AG09319 (cell line): ENCODE results near the gene RBM5.

Experiments
- DNase-seq: peaks from one replicate; pipeline ENCODE4 v3.0.0-alpha.2; 2010; ENCODE audit warnings: low read depth; ENCODE audit errors: extremely low read depth
- TF ChIP-seq, protein P1 (sequence below): IDR thresholded peaks from 2 replicates; pipeline ENCODE4 v1.5.1; 2011; ENCODE audit warnings: low read depth, mild to moderate bottlenecking, inconsistent platforms, low read length, moderate library complexity

The RBM5 gene

DNA sequence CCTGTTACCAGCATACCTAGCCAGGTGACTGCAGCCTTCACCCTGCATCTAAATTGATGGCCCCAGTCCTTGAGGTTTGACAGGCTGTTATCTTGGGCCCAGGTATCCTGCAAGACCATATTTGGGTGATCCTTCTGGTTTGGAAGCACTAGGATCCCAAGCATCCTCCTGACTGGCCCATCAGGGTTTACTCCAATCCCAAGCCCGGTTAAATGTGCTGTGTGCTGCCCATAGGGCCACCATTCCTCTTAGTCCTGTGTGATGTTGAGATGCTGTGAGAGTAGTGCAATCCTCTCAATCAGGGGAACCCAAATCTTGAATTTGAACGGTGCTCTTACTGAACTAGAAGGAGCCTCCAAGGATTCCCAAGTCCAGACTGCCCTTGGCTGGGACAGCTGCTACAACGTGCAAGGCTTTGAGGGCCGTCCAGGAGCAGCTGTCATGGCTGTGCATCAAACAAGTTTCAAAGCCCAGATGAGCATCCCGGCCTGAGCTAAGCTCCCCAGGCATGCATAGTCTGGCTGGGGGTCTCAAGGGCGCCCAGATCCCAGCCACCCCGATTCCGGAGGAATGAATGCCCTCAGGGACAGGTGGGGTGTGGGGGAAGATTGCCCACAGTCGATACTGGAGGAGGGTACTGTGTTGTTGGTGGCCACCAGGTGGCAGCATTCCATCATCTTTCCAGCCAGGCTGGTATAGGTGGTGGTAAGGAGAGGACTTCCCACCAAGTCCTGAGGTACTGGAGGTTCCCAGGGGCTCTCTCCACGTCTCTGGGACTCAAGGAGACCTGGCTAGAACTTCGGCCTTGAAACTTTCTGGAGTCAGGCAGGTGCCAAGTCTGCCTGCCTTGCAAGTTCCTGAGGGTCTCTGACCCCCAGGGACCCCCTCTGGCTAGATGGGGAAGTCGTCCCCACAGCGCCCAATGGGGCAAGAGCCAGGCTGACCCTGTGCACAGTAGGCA lies 32.6 kb downstream of the RBM5 start:
- TF ChIP-seq, protein P1, sequence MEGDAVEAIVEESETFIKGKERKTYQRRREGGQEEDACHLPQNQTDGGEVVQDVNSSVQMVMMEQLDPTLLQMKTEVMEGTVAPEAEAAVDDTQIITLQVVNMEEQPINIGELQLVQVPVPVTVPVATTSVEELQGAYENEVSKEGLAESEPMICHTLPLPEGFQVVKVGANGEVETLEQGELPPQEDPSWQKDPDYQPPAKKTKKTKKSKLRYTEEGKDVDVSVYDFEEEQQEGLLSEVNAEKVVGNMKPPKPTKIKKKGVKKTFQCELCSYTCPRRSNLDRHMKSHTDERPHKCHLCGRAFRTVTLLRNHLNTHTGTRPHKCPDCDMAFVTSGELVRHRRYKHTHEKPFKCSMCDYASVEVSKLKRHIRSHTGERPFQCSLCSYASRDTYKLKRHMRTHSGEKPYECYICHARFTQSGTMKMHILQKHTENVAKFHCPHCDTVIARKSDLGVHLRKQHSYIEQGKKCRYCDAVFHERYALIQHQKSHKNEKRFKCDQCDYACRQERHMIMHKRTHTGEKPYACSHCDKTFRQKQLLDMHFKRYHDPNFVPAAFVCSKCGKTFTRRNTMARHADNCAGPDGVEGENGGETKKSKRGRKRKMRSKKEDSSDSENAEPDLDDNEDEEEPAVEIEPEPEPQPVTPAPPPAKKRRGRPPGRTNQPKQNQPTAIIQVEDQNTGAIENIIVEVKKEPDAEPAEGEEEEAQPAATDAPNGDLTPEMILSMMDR: peak; percentile 79

DNA sequence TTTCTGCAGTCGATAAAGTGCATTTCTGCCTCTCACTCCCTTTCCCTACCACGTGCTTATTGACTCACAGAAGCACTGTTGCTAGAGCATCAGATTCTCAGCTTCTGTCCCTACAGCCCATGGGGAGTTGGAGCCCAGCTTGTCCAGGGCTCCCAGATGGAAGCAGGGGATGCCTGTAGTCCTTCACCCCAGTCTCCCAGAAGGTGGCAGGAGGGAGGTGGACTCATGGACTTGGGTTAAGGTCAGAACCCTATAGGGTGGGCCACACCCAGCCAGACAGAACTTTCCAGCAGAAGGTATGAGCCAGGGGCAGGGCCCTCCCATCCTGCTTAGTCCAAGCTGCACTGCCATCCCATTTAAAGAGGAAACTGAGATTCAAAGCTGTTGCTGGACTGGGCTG lies 33.4 kb downstream of the RBM5 start:
- no peak for DNase-seq
- TF ChIP-seq, protein P1: peak; percentile 19

More for the DNA sequence above, 32.6 kb downstream of the RBM5 start:
- DNase-seq: peak; percentile 55

DNA sequence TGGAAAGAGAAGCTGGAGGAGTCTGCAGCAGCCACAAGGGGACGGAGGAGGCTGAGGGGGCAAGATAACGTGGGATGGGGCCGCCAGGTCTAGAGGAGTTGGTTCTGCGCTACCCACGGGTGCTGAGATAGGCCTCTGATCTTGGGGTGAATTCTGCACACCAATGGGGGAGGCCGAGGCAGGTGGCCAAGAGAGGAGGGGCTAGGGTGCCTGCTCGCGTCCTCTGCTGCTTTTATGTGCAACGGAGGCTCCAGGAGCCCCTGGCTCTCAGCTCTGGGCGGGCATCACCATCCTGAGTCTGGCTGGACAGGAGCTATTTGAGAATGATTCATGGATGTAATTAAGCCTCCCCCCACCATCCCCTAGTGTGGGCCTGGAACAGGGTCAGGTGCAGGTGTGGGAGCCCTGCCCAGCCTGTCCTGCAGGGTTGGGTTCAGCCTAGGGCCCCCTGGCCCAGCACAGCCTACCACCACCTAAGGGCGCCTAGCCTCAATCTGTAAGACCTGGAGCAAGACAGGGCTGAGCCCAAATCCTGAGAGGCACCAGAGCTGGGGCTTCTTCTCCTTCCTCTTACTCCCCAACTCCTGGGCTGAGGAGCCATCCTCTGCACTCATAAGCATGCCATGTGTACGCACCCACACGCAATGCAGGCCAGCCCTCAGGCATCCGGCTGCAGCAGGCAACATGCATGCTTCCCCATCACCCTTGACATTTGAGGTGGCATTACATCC lies 34.1 kb downstream of the RBM5 start:
- no peak for DNase-seq
- TF ChIP-seq, protein P1: no peak

DNA sequence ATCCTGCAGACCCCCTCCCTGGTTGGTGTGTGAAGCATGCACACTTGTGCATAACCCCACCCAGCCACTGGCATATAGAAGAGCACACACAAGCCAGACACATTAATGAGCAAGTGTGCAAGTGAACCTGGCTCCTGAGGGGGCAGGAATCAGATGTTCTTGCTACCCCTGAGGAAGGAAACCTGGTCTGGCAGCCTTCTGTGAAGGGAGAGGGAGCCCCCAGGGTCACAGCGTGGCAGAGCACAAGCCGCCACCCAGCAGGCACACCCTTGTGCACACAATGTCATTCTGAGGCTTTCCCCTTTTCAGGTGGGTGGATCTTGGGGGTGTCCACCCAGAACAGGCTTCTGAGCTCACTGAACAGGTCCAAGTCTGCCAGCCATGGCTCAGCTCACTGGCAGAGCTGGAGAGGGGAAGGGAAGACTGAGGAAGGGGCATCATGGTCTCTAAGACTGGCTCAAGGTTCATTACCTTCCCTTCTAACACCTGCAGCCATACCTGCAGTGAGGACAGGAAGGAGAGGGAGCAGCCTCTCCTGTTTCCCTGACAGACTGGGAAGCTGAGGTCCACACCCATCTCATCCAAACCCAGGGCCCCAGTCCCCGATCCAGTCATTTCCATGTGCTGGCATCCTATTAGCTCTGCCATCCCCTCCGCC lies 34.8 kb downstream of the RBM5 start:
- no peak for DNase-seq
- TF ChIP-seq, protein P1: no peak

DNA sequence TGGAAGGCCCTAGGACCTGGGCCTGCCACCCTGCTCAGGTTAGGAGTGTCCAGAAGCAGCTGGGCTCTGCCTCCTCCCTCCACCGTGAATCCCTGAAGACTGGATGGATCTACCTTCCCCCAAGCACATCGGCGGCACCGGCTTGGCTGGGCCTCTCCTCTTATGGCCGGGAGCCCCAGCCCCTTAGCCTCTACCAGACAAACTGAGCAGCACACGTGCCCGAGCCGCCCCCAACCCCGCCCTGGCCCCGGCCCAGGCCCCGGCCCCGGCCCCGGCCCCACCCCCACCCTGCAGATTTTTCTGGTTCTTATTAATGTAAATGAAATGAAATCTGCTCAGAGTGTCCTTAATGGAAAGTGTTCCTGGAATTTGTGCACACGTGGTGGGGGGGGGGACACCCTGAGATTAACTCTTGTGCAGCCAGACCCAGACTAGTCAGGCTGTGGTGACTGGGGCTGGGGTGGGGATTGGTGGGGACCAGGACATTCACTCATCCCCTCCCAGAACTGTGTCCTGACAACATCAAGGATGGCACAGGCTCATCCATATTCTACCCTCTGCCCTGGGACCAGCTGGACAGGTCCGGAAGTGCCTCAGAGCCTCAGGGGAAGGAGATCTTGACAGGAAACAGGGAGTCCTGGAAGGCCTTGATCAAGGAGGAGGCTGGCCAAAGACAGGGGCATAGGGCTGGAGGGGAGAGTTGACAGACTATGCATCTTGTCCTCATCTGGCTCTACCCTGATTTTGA lies 35.5 kb downstream of the RBM5 start:
- TF ChIP-seq, protein P1: no peak
- no peak for DNase-seq

DNA sequence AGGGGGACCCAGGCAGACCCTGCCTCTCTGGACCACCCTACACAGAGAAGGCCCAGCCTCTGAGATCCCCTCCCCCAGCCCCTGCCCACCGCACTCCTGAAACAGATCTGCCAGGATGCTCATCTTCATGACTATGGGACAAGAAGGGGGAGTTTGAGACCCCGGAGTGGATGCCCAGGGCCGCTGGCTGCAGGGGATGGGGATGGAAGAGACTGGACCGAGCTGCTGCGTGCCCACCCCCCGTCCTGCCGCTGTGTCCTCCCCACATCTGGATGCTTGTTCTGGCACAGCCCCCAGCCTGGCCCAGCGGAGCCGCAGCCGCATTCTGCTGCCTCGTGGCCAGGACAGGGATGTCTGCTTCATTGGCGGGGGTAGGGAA lies 36.1 kb downstream of the RBM5 start:
- DNase-seq: no peak
- TF ChIP-seq, protein P1: no peak
